DND-41 (cell line): ENCODE measurements around the gene TET2.

Source experiments
- ATAC-seq: fragments of 200-7000 bp; cut with Tn5 transposase; 3 replicates; pipeline ENCODE4 v1.9.1; 2021; ENCODE audit warnings: low read depth; ENCODE audit not compliant: insufficient read depth
- DNase-seq: peaks from one replicate; pipeline ENCODE4 v3.0.0-alpha.2; 2020
- H2AFZ ChIP-seq: 2 replicates; pipeline ENCODE4 v1.6.0; 2012; ENCODE audit warnings: low read depth, low read length
- H3K27ac ChIP-seq: 2 replicates; pipeline ENCODE4 v1.5.1; 2012; ENCODE audit warnings: low read length, inconsistent platforms
- H3K27me3 ChIP-seq: fragments of 200-600 bp; sonication (generic); 2 replicates; pipeline ENCODE4 v1.6.0; 2012; ENCODE audit warnings: low read length, mild to moderate bottlenecking, inconsistent platforms; ENCODE audit not compliant: insufficient read depth, poor library complexity
- H3K36me3 ChIP-seq: 2 replicates; pipeline ENCODE4 v1.5.1; 2012; ENCODE audit warnings: low read length, inconsistent platforms; ENCODE audit not compliant: insufficient read depth
- H3K4me1 ChIP-seq: 2 replicates; pipeline ENCODE4 v1.5.1; 2012; ENCODE audit warnings: mild to moderate bottlenecking, low read length; ENCODE audit not compliant: insufficient read depth
- H3K4me2 ChIP-seq: 2 replicates; pipeline ENCODE4 v1.6.0; 2012; ENCODE audit warnings: mild to moderate bottlenecking, moderate library complexity, low read length, inconsistent platforms; ENCODE audit not compliant: insufficient read depth
- H3K4me3 ChIP-seq, 2 experiments: fragments of 200-600 bp in 1 of 2; shearing (Covaris generic) in 1 of 2; 2 replicates each; pipeline ENCODE4 v1.5.1; 2012 to 2016; ENCODE audit warnings: inconsistent platforms in 2 of 2, low read length in 2 of 2, mild to moderate bottlenecking in 2 of 2, low read depth in 1 of 2, moderate library complexity in 1 of 2
- H3K79me2 ChIP-seq: 2 replicates; pipeline ENCODE4 v1.6.0; 2012; ENCODE audit warnings: low read length, inconsistent platforms; ENCODE audit not compliant: insufficient read depth
- H3K9ac ChIP-seq: 2 replicates; pipeline ENCODE4 v1.6.0; 2012; ENCODE audit warnings: low read depth, mild to moderate bottlenecking, inconsistent platforms, low read length, moderate library complexity
- H3K9me3 ChIP-seq: 2 replicates; pipeline ENCODE4 v1.5.1; 2012; ENCODE audit warnings: low read length, moderate library complexity, mild to moderate bottlenecking, inconsistent platforms; ENCODE audit not compliant: insufficient read depth, severe bottlenecking
- H4K20me1 ChIP-seq: 2 replicates; pipeline ENCODE4 v1.6.0; 2012; ENCODE audit warnings: low read length; ENCODE audit not compliant: insufficient read depth
- EZH2 ChIP-seq: IDR thresholded peaks from 3 replicates; pipeline ENCODE4 v1.6.1; 2012; ENCODE audit warnings: borderline replicate concordance, low read depth, mild to moderate bottlenecking, moderate library complexity, low read length, inconsistent platforms; ENCODE audit not compliant: severe bottlenecking
- TF ChIP-seq, protein P1 (sequence below): IDR thresholded peaks from 2 replicates; pipeline ENCODE4 v1.5.1; 2012; ENCODE audit warnings: borderline replicate concordance, low read length, moderate library complexity, mild to moderate bottlenecking; ENCODE audit not compliant: poor library complexity, severe bottlenecking; ENCODE audit errors: extremely low read depth

Gene TET2

DNA sequence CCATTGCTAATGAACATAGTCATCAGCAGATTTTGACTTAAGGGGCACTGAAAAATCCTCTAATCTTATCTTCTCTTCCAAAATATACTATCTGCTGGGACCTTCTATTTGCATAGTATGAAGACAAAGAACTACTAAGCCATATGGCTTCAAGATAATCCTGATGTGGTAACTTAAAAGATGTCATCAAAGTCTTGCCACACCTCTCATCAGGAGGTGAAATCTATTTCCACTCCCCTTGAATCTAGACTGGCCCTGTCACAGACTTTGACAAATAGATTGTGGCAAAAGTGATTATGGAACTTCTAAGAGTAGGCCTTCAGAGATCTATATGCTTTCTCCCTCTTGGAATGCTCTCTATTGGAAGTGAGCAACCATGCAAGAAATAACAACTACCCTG is 27.3 kb upstream of the TET2 start:
- H3K36me3 ChIP-seq: no peaks in the 10 kb centered on the region
- H3K27me3 ChIP-seq: no peaks in the 10 kb centered on the region
- no peak overlapping the region for H3K4me2 ChIP-seq
- ATAC-seq (no peak), DNase-seq (no peak)
- H3K9me3 ChIP-seq: no peaks in the 10 kb centered on the region
- no peak overlapping the region for H3K9ac ChIP-seq
- TF ChIP-seq, protein P1, sequence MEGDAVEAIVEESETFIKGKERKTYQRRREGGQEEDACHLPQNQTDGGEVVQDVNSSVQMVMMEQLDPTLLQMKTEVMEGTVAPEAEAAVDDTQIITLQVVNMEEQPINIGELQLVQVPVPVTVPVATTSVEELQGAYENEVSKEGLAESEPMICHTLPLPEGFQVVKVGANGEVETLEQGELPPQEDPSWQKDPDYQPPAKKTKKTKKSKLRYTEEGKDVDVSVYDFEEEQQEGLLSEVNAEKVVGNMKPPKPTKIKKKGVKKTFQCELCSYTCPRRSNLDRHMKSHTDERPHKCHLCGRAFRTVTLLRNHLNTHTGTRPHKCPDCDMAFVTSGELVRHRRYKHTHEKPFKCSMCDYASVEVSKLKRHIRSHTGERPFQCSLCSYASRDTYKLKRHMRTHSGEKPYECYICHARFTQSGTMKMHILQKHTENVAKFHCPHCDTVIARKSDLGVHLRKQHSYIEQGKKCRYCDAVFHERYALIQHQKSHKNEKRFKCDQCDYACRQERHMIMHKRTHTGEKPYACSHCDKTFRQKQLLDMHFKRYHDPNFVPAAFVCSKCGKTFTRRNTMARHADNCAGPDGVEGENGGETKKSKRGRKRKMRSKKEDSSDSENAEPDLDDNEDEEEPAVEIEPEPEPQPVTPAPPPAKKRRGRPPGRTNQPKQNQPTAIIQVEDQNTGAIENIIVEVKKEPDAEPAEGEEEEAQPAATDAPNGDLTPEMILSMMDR: no peak
- TF ChIP-seq EZH2: no peak
- no peaks in the 10 kb centered on the region for H3K4me1 ChIP-seq
- no peak overlapping the region for H3K27ac ChIP-seq
- H4K20me1 ChIP-seq: no peaks in the 10 kb centered on the region
- H3K79me2 ChIP-seq: no peaks in the 10 kb centered on the region
- no peak overlapping the region for H2AFZ ChIP-seq
- H3K4me3 ChIP-seq: no peak overlapping the region

DNA sequence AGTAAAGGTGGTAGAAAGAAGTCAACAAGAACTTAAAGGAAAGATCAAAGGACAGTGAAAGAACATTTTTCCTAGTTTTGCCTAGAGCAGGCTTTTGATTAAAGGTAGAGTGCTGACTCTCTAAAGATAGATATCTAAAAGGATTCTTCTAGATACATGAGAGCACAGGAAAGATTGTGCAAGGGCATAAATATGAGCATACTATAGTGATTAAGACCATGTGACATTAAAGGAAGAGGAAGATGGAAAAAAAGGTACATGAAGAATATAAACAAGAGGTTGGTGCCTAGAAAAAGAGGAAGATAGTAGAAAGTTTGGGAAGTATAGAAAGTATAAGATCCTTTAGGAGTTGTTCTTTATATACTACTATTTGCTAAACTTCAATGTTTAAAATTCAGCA is 26.1 kb upstream of the TET2 start:
- Histone ChIP-seq H3K36me3 (no peaks in the 10 kb centered on the region), H3K4me1 (no peaks in the 10 kb centered on the region), H3K27ac (no peak overlapping the region), H3K9me3 (no peaks in the 10 kb centered on the region), H3K9ac (no peak overlapping the region), H2AFZ (no peak overlapping the region), H3K27me3 (no peaks in the 10 kb centered on the region), H3K79me2 (no peaks in the 10 kb centered on the region), H4K20me1 (no peaks in the 10 kb centered on the region), H3K4me2 (no peak overlapping the region), H3K4me3 (no peak overlapping the region)
- TF ChIP-seq, protein P1: no peak
- TF ChIP-seq EZH2: no peak
- ATAC-seq (no peak), DNase-seq (no peak)

DNA sequence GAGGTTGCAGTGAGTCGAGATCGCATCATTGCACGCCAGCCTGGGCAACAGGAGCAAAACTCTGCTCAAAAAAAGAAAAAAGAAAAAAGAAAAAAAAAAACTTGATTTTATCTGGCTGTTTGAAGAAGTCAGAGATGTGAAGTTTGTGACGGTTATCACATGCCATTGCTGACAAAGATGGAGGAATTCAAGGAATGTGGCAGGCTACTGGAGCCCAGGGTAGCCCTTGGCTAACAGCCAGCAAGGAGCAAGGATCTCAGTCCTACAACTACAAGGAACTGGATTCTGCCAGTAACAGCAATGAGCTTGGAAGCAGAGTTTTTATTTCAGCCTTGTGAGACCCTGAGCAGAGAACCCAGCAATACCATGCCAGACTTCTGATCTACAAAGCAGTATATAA is 24.3 kb upstream of the TET2 start:
- H3K36me3 ChIP-seq: no peaks in the 10 kb centered on the region
- H3K4me3 ChIP-seq: no peak overlapping the region
- no peaks in the 10 kb centered on the region for H4K20me1 ChIP-seq
- TF ChIP-seq, protein P1: no peak
- no peak for TF ChIP-seq EZH2
- no peaks in the 10 kb centered on the region for H3K4me1 ChIP-seq
- ATAC-seq (no peak), DNase-seq (no peak)
- H3K9me3 ChIP-seq: no peaks in the 10 kb centered on the region
- no peak overlapping the region for H3K27ac ChIP-seq
- H3K9ac ChIP-seq: no peak overlapping the region
- no peaks in the 10 kb centered on the region for H3K27me3 ChIP-seq
- H3K4me2 ChIP-seq: no peak overlapping the region
- no peak overlapping the region for H2AFZ ChIP-seq
- H3K79me2 ChIP-seq: no peaks in the 10 kb centered on the region
